ENCODE measurements around the gene TLR8.

DNA sequence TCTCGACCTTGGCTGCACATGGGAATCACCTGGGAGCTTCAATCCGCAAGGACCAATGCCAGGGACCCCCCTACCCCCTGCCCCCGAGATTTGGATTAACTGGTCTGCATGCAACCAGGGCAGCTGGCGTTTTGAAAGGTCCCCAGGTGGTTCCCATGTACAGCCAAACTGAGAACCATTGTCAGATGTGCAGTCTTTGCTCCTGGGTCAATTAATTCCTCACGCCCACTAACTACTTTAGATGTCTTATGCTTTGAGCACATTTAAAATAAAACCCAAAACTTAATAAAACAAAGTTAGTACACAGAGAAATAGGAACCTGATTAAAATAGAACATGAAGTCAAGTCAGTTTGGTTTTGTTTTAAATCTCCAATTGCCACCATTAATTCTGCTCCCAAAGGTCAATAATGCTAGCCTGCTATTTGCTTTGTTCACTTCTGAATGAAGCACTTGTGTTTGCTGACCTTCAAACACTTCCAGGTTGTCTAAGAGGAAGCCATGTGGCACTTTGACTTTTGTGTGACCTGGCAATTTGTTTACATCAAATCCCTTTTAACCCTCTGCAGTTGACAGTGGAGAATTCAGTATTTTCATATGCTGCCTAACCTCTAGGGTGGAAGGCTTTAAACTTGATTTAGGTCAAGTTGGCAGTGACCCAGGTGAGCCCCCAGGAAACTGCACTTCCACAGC is 41.3 kb downstream of the TLR8 start:
- TF ChIP-seq, protein P1, sequence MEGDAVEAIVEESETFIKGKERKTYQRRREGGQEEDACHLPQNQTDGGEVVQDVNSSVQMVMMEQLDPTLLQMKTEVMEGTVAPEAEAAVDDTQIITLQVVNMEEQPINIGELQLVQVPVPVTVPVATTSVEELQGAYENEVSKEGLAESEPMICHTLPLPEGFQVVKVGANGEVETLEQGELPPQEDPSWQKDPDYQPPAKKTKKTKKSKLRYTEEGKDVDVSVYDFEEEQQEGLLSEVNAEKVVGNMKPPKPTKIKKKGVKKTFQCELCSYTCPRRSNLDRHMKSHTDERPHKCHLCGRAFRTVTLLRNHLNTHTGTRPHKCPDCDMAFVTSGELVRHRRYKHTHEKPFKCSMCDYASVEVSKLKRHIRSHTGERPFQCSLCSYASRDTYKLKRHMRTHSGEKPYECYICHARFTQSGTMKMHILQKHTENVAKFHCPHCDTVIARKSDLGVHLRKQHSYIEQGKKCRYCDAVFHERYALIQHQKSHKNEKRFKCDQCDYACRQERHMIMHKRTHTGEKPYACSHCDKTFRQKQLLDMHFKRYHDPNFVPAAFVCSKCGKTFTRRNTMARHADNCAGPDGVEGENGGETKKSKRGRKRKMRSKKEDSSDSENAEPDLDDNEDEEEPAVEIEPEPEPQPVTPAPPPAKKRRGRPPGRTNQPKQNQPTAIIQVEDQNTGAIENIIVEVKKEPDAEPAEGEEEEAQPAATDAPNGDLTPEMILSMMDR (IDR thresholded peaks at IDR 0.05), result no peak
- TF ChIP-seq ZFX (IDR thresholded peaks at IDR 0.05; ENCODE audit: borderline replicate concordance), result no peak
